Measurements from ENCODE around the gene FHIT.

- TF ChIP-seq CTCF (IDR thresholded peaks at IDR 0.05; ENCODE audit: poor library complexity) (no peak), EZH2phosphoT487 (IDR thresholded peaks at IDR 0.05; ENCODE audit: low read depth, severe bottlenecking, unreplicated experiment) (no peak)
These were observed 599.5 kb downstream of the FHIT start for GRCh38 chr3:60651799-60652198.

Data from hepatocyte (in vitro differentiated cells).